ENCODE results near the gene MFAP3L. TPM values are rescaled to one million over a fixed set of nuclear protein-coding genes. Genes with fewer than 3 reads are reported as not detected.

MFAP3L gene
- total RNA-seq, 4 donors from 2014 or later = 5.4 to 10.6 (median 8.4) TPM

- no peak overlapping the region for H3K4me3 ChIP-seq (replicated peaks in 1 of 3)
- DNase-seq = no peak
- no peaks in the 10 kb centered on the region for H3K27me3 ChIP-seq
- no peak overlapping the region for H3K27ac ChIP-seq
- no peaks in the 10 kb centered on the region for H3K36me3 ChIP-seq
- intact Hi-C loops (cut with DNase I) = no loop called here
- H3K4me1 ChIP-seq = no peaks in the 10 kb centered on the region
- H3K9me3 ChIP-seq = no peaks in the 10 kb centered on the region
- 38 to 50% methylated on average over 1 of the region's 1 CpG for WGBS, 2 donors
- TF ChIP-seq CTCF (IDR thresholded peaks at IDR 0.05) = no peak
- TF ChIP-seq POLR2A (IDR thresholded peaks at IDR 0.05) = no peak
Measured at GRCh38 chr4:170035231-170035630, 9.0 kb upstream of the MFAP3L start.

GRCh38 chr4:170033999-170034398 is 7.8 kb upstream of the MFAP3L start:
- Histone ChIP-seq H3K36me3 (no peaks in the 10 kb centered on the region), H3K4me3 (replicated peaks in 1 of 3) (no peak overlapping the region), H3K27me3 (no peaks in the 10 kb centered on the region), H3K27ac (no peak overlapping the region), H3K9me3 (no peaks in the 10 kb centered on the region), H3K4me1 (no peaks in the 10 kb centered on the region)
- no peak for DNase-seq
- intact Hi-C loops (cut with DNase I) = no loop called here
- WGBS, 2 donors = 84 to 93% methylated on average over 2 of the region's 2 CpGs
- TF ChIP-seq POLR2A (IDR thresholded peaks at IDR 0.05) (no peak), CTCF (IDR thresholded peaks at IDR 0.05) (no peak)

- intact Hi-C loops (cut with DNase I) = no loop called here
- Histone ChIP-seq H3K36me3 (no peaks in the 10 kb centered on the region), H3K9me3 (no peaks in the 10 kb centered on the region), H3K27me3 (no peaks in the 10 kb centered on the region), H3K27ac (no peak overlapping the region), H3K4me3 (replicated peaks in 1 of 3) (no peak overlapping the region), H3K4me1 (peaks cover 0 to 5% of the 10 kb centered on the region in 2 donors)
- no peak for TF ChIP-seq POLR2A (IDR thresholded peaks at IDR 0.05)
- TF ChIP-seq CTCF (IDR thresholded peaks at IDR 0.05) = no peak
- DNase-seq = no peak
- WGBS, 2 donors = 62 to 65% methylated on average over 1 of the region's 1 CpG
Measured at GRCh38 chr4:170030121-170030520, 3.9 kb upstream of the MFAP3L start.

- intact Hi-C loops (cut with DNase I) = no loop called here
- TF ChIP-seq CTCF (IDR thresholded peaks at IDR 0.05) (peak in 1 of 6 experiments; percentile 20), POLR2A (IDR thresholded peaks at IDR 0.05) (no peak)
- H3K9me3 ChIP-seq = no peaks in the 10 kb centered on the region
- DNase-seq = peak; percentile 93 to 95
- H3K27me3 ChIP-seq = no peaks in the 10 kb centered on the region
- 3 to 4% methylated on average over 36 to 37 of the region's 37 CpGs for WGBS, 2 donors
- peak overlapping the region in 2 of 3 donors; percentile 75 to 86 for H3K27ac ChIP-seq
- no peaks in the 10 kb centered on the region for H3K36me3 ChIP-seq
- peak overlapping the region in 2 of 3 donors; percentile 87 to 93 for H3K4me3 ChIP-seq (replicated peaks in 1 of 3)
- peaks cover 0 to 5% of the 10 kb centered on the region in 2 donors for H3K4me1 ChIP-seq
Measured at GRCh38 chr4:170027181-170027829, 1.1 kb upstream of the MFAP3L start.

- Histone ChIP-seq H3K27ac (peak overlapping the region in 1 of 3 donors; percentile 39), H3K36me3 (no peaks in the 10 kb centered on the region), H3K4me1 (peaks cover 0 to 5% of the 10 kb centered on the region in 2 donors), H3K4me3 (replicated peaks in 1 of 3) (peak overlapping the region; percentile 43 to 87 (median 52)), H3K9me3 (no peaks in the 10 kb centered on the region), H3K27me3 (no peaks in the 10 kb centered on the region)
- peak; percentile 6 to 20 for DNase-seq
- TF ChIP-seq CTCF (IDR thresholded peaks at IDR 0.05) (no peak), POLR2A (IDR thresholded peaks at IDR 0.05) (no peak)
- intact Hi-C loops (cut with DNase I) = no loop called here
- WGBS, 2 donors = 11 to 23% methylated on average over 26 to 39 of the region's 74 CpGs
Measured at GRCh38 chr4:170025523-170026252, 507 bp downstream of the MFAP3L start.

Measured in thyroid gland (tissue), 4 donors.